HG03342 (cell line): Measurements from ENCODE around the gene ITGA6.

Experiments used
- ATAC-seq: cut with Tn5 transposase; IDR thresholded peaks from one replicate; pipeline ENCODE4 v1.9.1; 2021; ENCODE audit warnings: mild to moderate bottlenecking, moderate library complexity; ENCODE audit not compliant: unreplicated experiment

The ITGA6 gene

GRCh38 chr2:172439509-172439860 is 12.1 kb downstream of the ITGA6 start:
- ATAC-seq, result no peak

GRCh38 chr2:172439911-172440310 is 12.5 kb downstream of the ITGA6 start:
- no peak for ATAC-seq

GRCh38 chr2:172440795-172441194 is 13.4 kb downstream of the ITGA6 start:
- peak; percentile 54 for ATAC-seq

GRCh38 chr2:172442072-172442895 is 14.9 kb downstream of the ITGA6 start:
- ATAC-seq, result no peak

- ATAC-seq, result no peak
Measured at GRCh38 chr2:172445851-172446250, 18.5 kb downstream of the ITGA6 start.

GRCh38 chr2:172446474-172447063 is 19.2 kb downstream of the ITGA6 start:
- ATAC-seq, result no peak

GRCh38 chr2:172447811-172448493 is 20.6 kb downstream of the ITGA6 start:
- ATAC-seq, result no peak

- ATAC-seq, result no peak
Measured at GRCh38 chr2:172448544-172449267, 21.3 kb downstream of the ITGA6 start.

GRCh38 chr2:172449911-172450550 is 22.6 kb downstream of the ITGA6 start:
- ATAC-seq, result no peak

GRCh38 chr2:172451923-172452322 is 24.5 kb downstream of the ITGA6 start:
- ATAC-seq, result no peak

- ATAC-seq, result no peak
Measured at GRCh38 chr2:172452845-172453244, 25.5 kb downstream of the ITGA6 start.

- no peak for ATAC-seq
Measured at GRCh38 chr2:172454404-172455120, 27.2 kb downstream of the ITGA6 start.

- ATAC-seq, result no peak
Measured at GRCh38 chr2:172455121-172455515, 27.7 kb downstream of the ITGA6 start.

GRCh38 chr2:172456002-172456401 is 28.6 kb downstream of the ITGA6 start:
- ATAC-seq, result no peak

GRCh38 chr2:172457536-172457935 is 30.1 kb downstream of the ITGA6 start:
- ATAC-seq, result no peak

- ATAC-seq, result no peak
Measured at GRCh38 chr2:172458561-172459124, 31.3 kb downstream of the ITGA6 start.

GRCh38 chr2:172460780-172461201 is 33.4 kb downstream of the ITGA6 start:
- no peak for ATAC-seq

GRCh38 chr2:172461591-172462372 is 34.4 kb downstream of the ITGA6 start:
- peak; percentile 40 for ATAC-seq

GRCh38 chr2:172462373-172462848 is 35.0 kb downstream of the ITGA6 start:
- ATAC-seq, result no peak
